Measurements from ENCODE around the gene ORMDL2. TPM values are rescaled to one million over a fixed set of nuclear protein-coding genes. Genes with fewer than 3 reads are reported as not detected.
A peak's percentile ranks its signal among the peaks of the same experiment; 100 is the strongest.

The ORMDL2 gene
- total RNA-seq, 2 donors from 2014 or later = 6.5 to 17.1 TPM

DNA sequence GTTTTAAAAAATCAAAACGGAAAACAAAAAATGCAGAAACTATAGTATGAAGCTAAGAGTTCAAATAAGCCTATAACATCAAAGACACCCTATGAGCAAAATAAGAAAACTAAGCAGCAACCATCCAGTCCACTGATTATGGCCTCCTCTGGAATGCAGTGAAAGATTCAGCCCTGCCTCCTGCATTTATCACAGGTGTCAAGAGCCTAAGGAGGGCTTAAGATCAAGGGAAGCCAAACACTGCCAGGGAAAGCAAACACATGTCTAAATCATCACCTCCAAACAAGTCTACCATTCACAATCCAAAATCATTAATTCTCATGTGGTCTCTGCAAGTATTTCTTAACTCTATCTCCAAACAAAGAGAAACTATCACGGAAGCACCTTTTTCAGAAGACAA lies 28.7 kb upstream of the ORMDL2 start:
- Histone ChIP-seq H3K27me3 (no peaks in the 10 kb centered on the region), H3K27ac (no peak overlapping the region), H3K4me1 (no peaks in the 10 kb centered on the region), H3K4me3 (no peak overlapping the region), H3K36me3 (peaks cover 65% of the 10 kb centered on the region), H3K9me3 (no peaks in the 10 kb centered on the region)
- TF ChIP-seq, protein P1, sequence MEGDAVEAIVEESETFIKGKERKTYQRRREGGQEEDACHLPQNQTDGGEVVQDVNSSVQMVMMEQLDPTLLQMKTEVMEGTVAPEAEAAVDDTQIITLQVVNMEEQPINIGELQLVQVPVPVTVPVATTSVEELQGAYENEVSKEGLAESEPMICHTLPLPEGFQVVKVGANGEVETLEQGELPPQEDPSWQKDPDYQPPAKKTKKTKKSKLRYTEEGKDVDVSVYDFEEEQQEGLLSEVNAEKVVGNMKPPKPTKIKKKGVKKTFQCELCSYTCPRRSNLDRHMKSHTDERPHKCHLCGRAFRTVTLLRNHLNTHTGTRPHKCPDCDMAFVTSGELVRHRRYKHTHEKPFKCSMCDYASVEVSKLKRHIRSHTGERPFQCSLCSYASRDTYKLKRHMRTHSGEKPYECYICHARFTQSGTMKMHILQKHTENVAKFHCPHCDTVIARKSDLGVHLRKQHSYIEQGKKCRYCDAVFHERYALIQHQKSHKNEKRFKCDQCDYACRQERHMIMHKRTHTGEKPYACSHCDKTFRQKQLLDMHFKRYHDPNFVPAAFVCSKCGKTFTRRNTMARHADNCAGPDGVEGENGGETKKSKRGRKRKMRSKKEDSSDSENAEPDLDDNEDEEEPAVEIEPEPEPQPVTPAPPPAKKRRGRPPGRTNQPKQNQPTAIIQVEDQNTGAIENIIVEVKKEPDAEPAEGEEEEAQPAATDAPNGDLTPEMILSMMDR (IDR thresholded peaks at IDR 0.05) = no peak
- DNase-seq (ENCODE audit: low spot score) = no peak

DNA sequence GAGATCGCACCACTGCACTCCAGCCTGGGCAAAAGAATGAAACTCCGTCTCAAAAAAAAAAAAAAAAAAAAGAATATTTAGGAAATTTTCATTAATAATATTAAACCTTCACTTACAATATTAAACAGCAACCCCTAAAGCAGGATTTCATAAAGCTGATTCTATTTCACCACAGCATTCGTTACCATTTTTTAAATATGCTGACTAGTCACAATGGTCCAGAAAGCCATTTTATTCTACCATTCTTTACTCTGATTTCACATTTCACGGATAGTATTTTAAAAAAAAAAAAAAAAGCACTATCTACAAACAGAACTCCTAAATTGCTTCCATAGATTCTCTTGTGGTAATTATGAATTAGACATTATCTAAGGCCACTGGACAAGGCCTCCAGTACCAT lies 27.9 kb upstream of the ORMDL2 start:
- TF ChIP-seq, protein P1 (IDR thresholded peaks at IDR 0.05) = no peak
- no peak for DNase-seq (ENCODE audit: low spot score)
- no peaks in the 10 kb centered on the region for H3K27me3 ChIP-seq
- H3K4me1 ChIP-seq = no peaks in the 10 kb centered on the region
- H3K27ac ChIP-seq = no peak overlapping the region
- no peaks in the 10 kb centered on the region for H3K9me3 ChIP-seq
- peaks cover 65% of the 10 kb centered on the region for H3K36me3 ChIP-seq
- no peak overlapping the region for H3K4me3 ChIP-seq

DNA sequence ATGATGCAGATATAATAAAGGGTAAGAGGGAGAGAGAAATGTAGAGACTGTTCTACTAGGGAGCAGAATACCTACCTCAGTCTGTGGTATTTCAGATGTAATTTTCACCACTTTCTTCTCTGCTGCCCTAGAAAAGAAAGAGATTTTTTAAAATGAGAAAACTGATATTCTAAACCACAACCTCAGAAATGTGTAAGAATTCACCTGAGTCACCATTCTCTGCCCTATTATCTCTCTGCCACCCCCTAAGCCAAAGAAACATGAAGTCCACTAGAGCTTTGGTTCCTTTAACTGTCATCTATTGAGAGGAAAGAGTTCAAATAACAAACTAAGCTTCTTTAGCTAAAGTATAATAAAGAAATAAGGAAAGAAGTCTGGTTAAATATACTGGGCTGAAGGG lies 21.9 kb upstream of the ORMDL2 start:
- Histone ChIP-seq H3K36me3 (peaks cover 69% of the 10 kb centered on the region), H3K9me3 (no peaks in the 10 kb centered on the region)
- TF ChIP-seq, protein P1 (IDR thresholded peaks at IDR 0.05) = no peak

GRCh38 chr12:55797068-55797467 lies 20.8 kb upstream of the ORMDL2 start:
- Histone ChIP-seq H3K36me3 (peaks cover 70% of the 10 kb centered on the region), H3K4me1 (peaks cover 0 to 10% of the 10 kb centered on the region in 2 donors), H3K9me3 (no peaks in the 10 kb centered on the region), H3K27ac (no peak overlapping the region), H3K27me3 (no peaks in the 10 kb centered on the region), H3K4me3 (no peak overlapping the region)
- TF ChIP-seq, protein P1 (IDR thresholded peaks at IDR 0.05) = peak; percentile 40 to 58
- DNase-seq (ENCODE audit: low spot score) = no peak

More for the DNA sequence above, 21.9 kb upstream of the ORMDL2 start:
- H3K27ac ChIP-seq = no peak overlapping the region
- no peak overlapping the region for H3K4me3 ChIP-seq
- peaks cover 0 to 10% of the 10 kb centered on the region in 2 donors for H3K4me1 ChIP-seq
- no peak for DNase-seq (ENCODE audit: low spot score)
- no peaks in the 10 kb centered on the region for H3K27me3 ChIP-seq

DNA sequence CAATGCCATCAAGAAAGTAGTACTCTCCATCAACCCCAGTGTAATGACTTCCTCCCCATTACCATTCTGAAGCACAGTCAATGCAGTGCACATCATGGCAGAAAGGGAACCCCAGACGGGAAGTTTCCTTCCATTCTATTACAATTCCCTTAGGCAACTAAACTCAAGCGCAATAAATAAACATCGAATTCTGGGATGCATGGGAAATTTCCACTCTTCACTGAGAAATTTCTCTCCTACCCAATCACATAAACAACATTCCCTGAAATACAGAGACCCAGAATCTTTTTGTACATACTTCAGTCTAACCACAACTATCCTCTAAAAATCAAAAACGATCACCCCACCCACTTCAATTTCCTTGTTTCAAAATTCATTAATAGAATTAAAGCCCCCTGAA lies 20.3 kb upstream of the ORMDL2 start:
- DNase-seq (ENCODE audit: low spot score) = no peak
- Histone ChIP-seq H3K27me3 (no peaks in the 10 kb centered on the region), H3K9me3 (no peaks in the 10 kb centered on the region), H3K4me1 (peaks cover 0 to 10% of the 10 kb centered on the region in 2 donors), H3K27ac (no peak overlapping the region), H3K4me3 (no peak overlapping the region), H3K36me3 (peaks cover 70% of the 10 kb centered on the region)
- TF ChIP-seq, protein P1 (IDR thresholded peaks at IDR 0.05) = no peak

- Histone ChIP-seq H3K9me3 (no peaks in the 10 kb centered on the region), H3K27ac (no peak overlapping the region), H3K27me3 (no peaks in the 10 kb centered on the region), H3K4me1 (no peaks in the 10 kb centered on the region), H3K4me3 (no peak overlapping the region), H3K36me3 (peaks cover 16% of the 10 kb centered on the region)
- TF ChIP-seq, protein P1 (IDR thresholded peaks at IDR 0.05) = no peak
- DNase-seq (ENCODE audit: low spot score) = no peak
Measured at GRCh38 chr12:55806982-55807381, 10.9 kb upstream of the ORMDL2 start.
